Measurements from ENCODE around the gene NOL9. TPM values are rescaled to one million over a fixed set of nuclear protein-coding genes. Genes with fewer than 3 reads are reported as not detected.

Gene NOL9
- total RNA-seq, 1 donor from 2014 or later, result 16.7 TPM

DNA sequence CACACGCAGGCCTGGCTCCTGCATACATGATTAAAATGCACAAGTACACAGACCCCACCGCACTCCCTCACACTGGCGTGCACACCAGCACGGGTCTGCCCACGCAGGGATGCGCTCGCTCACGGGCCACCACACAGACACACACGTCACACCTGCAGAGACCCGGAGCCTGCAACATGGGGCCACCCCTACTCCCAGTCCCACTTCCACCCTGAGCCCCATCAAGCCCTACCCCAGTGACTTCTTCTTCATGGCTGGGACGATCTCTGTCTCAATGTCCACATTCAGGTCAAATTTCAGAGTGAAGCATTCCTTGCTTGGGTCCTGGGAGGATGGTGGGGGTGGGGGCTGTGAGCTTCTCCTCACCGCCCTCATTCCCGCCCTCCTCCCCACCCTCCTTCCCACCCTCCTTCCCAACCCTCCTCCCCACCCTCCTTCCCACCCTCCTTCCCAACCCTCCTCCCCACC, 79.5 kb downstream of the NOL9 start:
- Histone ChIP-seq H3K27me3 (no peaks in the 10 kb centered on the region), H3K4me1 (no peaks in the 10 kb centered on the region), H3K9me3 (no peaks in the 10 kb centered on the region), H3K27ac (no peak overlapping the region), H3K4me3 (no peak overlapping the region), H3K36me3 (peaks cover 0 to 10% of the 10 kb centered on the region in 2 donors)
- no peak for DNase-seq (ENCODE audit: extremely low spot score in 2 of 2)
- no peak for TF ChIP-seq POLR2AphosphoS5 (IDR thresholded peaks at IDR 0.05; ENCODE audit: insufficient read depth in 1 of 2, low read depth in 1 of 2)
- no peak for TF ChIP-seq CTCF (IDR thresholded peaks at IDR 0.05)
- intact Hi-C loops (cut with DNase I), result no loop called here

GRCh38 chr1:6473974-6474814, 80.1 kb downstream of the NOL9 start:
- Histone ChIP-seq H3K9me3 (no peaks in the 10 kb centered on the region), H3K36me3 (peaks cover 0 to 10% of the 10 kb centered on the region in 2 donors), H3K4me3 (no peak overlapping the region), H3K27me3 (no peaks in the 10 kb centered on the region), H3K27ac (no peak overlapping the region), H3K4me1 (no peaks in the 10 kb centered on the region)
- intact Hi-C loops (cut with DNase I), result no loop called here
- no peak for TF ChIP-seq POLR2A (IDR thresholded peaks at IDR 0.05)
- no peak for TF ChIP-seq POLR2AphosphoS5 (IDR thresholded peaks at IDR 0.05; ENCODE audit: insufficient read depth in 1 of 2, low read depth in 1 of 2)
- TF ChIP-seq CTCF (IDR thresholded peaks at IDR 0.05), result no peak
- DNase-seq (ENCODE audit: extremely low spot score in 2 of 2), result no peak

DNA sequence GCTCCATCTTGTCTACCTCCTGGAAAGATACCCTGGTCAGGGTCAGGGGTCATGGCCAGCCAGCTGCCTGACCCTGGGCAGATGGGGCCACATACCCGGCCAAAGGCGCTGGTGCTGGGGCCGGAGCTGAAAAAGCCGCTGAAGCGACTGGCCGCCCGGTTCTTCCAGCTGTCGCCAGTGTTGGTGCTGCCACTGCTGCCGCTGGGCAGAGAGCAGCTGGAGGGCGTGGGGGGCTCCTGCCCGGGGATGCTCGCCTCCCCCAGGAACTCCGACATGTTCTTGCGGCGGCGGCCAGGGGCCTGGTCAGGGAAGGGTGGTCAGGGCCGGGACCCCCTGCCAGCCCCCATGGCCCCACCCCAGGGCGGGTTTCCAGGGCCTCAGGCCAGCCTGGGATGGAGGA, 81.2 kb downstream of the NOL9 start:
- H3K4me3 ChIP-seq, result no peak overlapping the region
- H3K27ac ChIP-seq, result no peak overlapping the region
- peaks cover 0 to 13% of the 10 kb centered on the region in 2 donors for H3K36me3 ChIP-seq
- H3K9me3 ChIP-seq, result no peaks in the 10 kb centered on the region
- no peaks in the 10 kb centered on the region for H3K4me1 ChIP-seq
- intact Hi-C loops (cut with DNase I), result no loop called here
- TF ChIP-seq POLR2AphosphoS5 (IDR thresholded peaks at IDR 0.05; ENCODE audit: insufficient read depth in 1 of 2, low read depth in 1 of 2) (no peak), CTCF (IDR thresholded peaks at IDR 0.05) (no peak), POLR2A (IDR thresholded peaks at IDR 0.05) (no peak)
- H3K27me3 ChIP-seq, result no peaks in the 10 kb centered on the region
- DNase-seq (ENCODE audit: extremely low spot score in 2 of 2), result no peak

DNA sequence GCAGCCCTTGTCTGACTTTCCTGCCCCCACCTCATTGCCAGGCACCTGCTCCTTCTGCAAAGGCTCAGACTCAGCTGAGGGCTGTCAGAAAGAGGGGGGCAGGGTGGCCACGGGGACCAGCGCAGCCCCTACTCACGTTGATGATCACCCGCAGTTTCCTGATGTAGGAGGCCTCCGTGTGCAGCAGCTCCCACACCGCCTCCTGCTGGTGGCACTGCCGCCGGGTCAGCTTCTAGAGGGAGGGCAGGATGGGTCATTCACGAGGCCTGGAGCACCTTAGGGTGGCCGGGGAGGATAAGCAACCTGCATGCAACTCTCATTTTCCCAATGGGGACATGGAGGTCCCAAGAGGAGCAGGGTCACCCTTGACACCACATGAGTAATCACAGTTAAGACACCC, 81.9 kb downstream of the NOL9 start:
- no peak for TF ChIP-seq POLR2A (IDR thresholded peaks at IDR 0.05)
- TF ChIP-seq CTCF (IDR thresholded peaks at IDR 0.05), result no peak
- TF ChIP-seq POLR2AphosphoS5 (IDR thresholded peaks at IDR 0.05; ENCODE audit: insufficient read depth in 1 of 2, low read depth in 1 of 2), result no peak
- Histone ChIP-seq H3K4me3 (no peak overlapping the region), H3K36me3 (peaks cover 0 to 13% of the 10 kb centered on the region in 2 donors), H3K4me1 (no peaks in the 10 kb centered on the region), H3K27ac (no peak overlapping the region), H3K27me3 (no peaks in the 10 kb centered on the region), H3K9me3 (no peaks in the 10 kb centered on the region)
- intact Hi-C loops (cut with DNase I), result no loop called here
- DNase-seq (ENCODE audit: extremely low spot score in 2 of 2), result no peak

DNA sequence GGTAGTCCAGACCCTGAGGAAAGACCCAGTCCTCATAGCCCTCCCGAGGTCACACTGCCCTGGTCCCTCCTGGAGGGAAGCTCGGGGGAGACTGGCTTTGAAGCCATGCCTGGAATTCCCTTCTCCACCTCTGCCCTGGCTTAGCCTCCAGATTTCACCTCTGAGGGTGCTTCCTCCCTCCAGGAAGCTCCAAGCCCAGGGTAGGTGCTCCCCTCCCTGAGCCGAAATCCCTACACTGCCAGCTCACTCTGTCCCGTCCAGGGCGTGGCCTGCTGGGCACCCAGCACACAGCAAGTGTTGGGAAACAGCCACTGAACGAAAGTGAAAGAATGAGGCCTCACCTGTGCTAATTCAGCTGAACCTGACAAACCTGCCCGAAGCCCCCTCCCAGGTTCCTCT, 82.3 kb downstream of the NOL9 start:
- H3K4me3 ChIP-seq, result no peak overlapping the region

More for the DNA sequence above, 82.3 kb downstream of the NOL9 start:
- H3K27me3 ChIP-seq, result no peaks in the 10 kb centered on the region
- intact Hi-C loops (cut with DNase I), result no loop called here
- no peak for DNase-seq (ENCODE audit: extremely low spot score in 2 of 2)
- peaks cover 0 to 13% of the 10 kb centered on the region in 2 donors for H3K36me3 ChIP-seq
- no peaks in the 10 kb centered on the region for H3K4me1 ChIP-seq
- no peaks in the 10 kb centered on the region for H3K9me3 ChIP-seq
- H3K27ac ChIP-seq, result no peak overlapping the region
- TF ChIP-seq POLR2AphosphoS5 (IDR thresholded peaks at IDR 0.05; ENCODE audit: insufficient read depth in 1 of 2, low read depth in 1 of 2) (peak; percentile 37 to 38), POLR2A (IDR thresholded peaks at IDR 0.05) (no peak), CTCF (IDR thresholded peaks at IDR 0.05) (no peak)

All from vagina (tissue), 2 donors.